ENCODE data around the gene UBAP2L.

DNA sequence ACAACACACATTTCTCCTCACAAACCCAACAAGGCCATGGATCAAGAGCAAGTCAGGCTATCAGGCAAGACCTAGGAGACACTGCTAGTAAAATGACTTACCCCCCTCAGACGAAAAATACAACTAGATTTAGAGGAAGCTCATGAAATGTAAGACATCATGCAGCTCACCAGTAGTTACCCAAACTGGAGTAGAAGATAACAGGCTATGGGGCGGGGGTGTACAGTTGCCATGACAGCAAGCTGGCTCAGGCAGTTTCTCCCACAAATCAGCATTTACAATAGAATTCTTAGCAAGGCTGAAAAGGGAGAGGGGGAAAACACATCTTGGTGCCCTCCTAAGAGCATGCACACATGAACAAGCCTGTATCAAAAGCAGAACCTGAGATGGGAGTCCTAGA is 42.7 kb upstream of the UBAP2L start:
- TF ChIP-seq, protein P1, sequence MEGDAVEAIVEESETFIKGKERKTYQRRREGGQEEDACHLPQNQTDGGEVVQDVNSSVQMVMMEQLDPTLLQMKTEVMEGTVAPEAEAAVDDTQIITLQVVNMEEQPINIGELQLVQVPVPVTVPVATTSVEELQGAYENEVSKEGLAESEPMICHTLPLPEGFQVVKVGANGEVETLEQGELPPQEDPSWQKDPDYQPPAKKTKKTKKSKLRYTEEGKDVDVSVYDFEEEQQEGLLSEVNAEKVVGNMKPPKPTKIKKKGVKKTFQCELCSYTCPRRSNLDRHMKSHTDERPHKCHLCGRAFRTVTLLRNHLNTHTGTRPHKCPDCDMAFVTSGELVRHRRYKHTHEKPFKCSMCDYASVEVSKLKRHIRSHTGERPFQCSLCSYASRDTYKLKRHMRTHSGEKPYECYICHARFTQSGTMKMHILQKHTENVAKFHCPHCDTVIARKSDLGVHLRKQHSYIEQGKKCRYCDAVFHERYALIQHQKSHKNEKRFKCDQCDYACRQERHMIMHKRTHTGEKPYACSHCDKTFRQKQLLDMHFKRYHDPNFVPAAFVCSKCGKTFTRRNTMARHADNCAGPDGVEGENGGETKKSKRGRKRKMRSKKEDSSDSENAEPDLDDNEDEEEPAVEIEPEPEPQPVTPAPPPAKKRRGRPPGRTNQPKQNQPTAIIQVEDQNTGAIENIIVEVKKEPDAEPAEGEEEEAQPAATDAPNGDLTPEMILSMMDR (IDR thresholded peaks at IDR 0.05) = no peak
- no peak for TF ChIP-seq POLR2A (IDR thresholded peaks at IDR 0.05)

All from Peyer's patch (tissue), 4 donors.